Activated CD8-positive, alpha-beta T cell treated with anti-CD3 and anti-CD28 coated beads for 36 hours (primary cell): Measurements from ENCODE around the gene CRYAB. TPM values are rescaled to one million over a fixed set of nuclear protein-coding genes. Genes with fewer than 3 reads are reported as not detected.

Source experiments
- ATAC-seq: fragments of 200-7000 bp; cut with Tn5 transposase; one replicate; pipeline ENCODE4 v1.10.0; 2021; ENCODE audit warnings: mild to moderate bottlenecking, moderate library complexity
- CTCF ChIA-PET: fragments of 350-600 bp; sonication (Branson Sonifier 250); formaldehyde crosslinking; loops from one replicate; lab custom pipeline; 2021; ENCODE audit warnings: antibody characterized with exemption; lab: Charles Lee
- POLR2A ChIA-PET: fragments of 350-600 bp; sonication (Branson Sonifier 250); formaldehyde crosslinking; loops from one replicate; lab custom pipeline; 2021; ENCODE audit warnings: antibody characterized with exemption; lab: Charles Lee
- DNase-seq: peaks from one replicate; pipeline ENCODE4 v3.0.0-alpha.2; 2020
- H3K27ac Mint-ChIP-seq: one replicate; pipeline ENCODE4 v1.8.0; 2021; ENCODE audit warnings: mild to moderate bottlenecking, mixed read lengths
- H3K27me3 Mint-ChIP-seq: one replicate; pipeline ENCODE4 v1.8.0; 2021; ENCODE audit warnings: mixed read lengths
- H3K36me3 Mint-ChIP-seq: one replicate; pipeline ENCODE4 v1.8.0; 2021; ENCODE audit warnings: low read depth, mixed read lengths
- H3K4me1 Mint-ChIP-seq: one replicate; pipeline ENCODE4 v1.8.0; 2021; ENCODE audit warnings: low read depth, mixed read lengths
- H3K4me3 Mint-ChIP-seq: one replicate; pipeline ENCODE4 v1.8.0; 2021; ENCODE audit warnings: mild to moderate bottlenecking, moderate library complexity, mixed read lengths
- H3K9me3 Mint-ChIP-seq: one replicate; pipeline ENCODE4 v1.8.0; 2021; ENCODE audit warnings: mixed read lengths
- CTCF ChIP-seq: fragments of 200-600 bp; IDR thresholded peaks from one replicate; pipeline ENCODE4 v1.8.0; 2022; ENCODE audit warnings: antibody characterized with exemption, mild to moderate bottlenecking
- intact Hi-C: fragments of 100-400 bp; cut with micrococcal nuclease; formaldehyde crosslinking; loops from one replicate; pipeline ENCODE4 v1.10.0; 2022
- total RNA-seq, 2 experiments: library from RNA; stranded (reverse); gene quantifications; one replicate each; pipeline ENCODE4 v1.2.3, GENCODE V29; 2021

The CRYAB gene
- total RNA-seq, 2 experiments from 2014 or later, result not detected

GRCh38 chr11:111878385-111878848, 33.2 kb downstream of the CRYAB start:
- peaks cover 24% of the 10 kb centered on the region for H3K4me1 Mint-ChIP-seq
- no peaks in the 10 kb centered on the region for H3K27me3 Mint-ChIP-seq
- no peak for TF ChIP-seq CTCF
- CTCF ChIA-PET, result interaction anchor here (0.8 to 1.7 kb wide), 6 partner anchors 9 to 292 kb away, joined by 3 to 6 read pairs (median 3); no protein-coding TSS in a partner anchor
- ATAC-seq (no peak), DNase-seq (no peak)
- H3K9me3 Mint-ChIP-seq, result no peaks in the 10 kb centered on the region
- peak overlapping the region; percentile 88 for H3K4me3 Mint-ChIP-seq
- POLR2A ChIA-PET, result interaction anchor here (0.8 to 1.4 kb wide), 2 partner anchors 48 to 203 kb away, joined by 3 read pairs; no protein-coding TSS in a partner anchor
- intact Hi-C loops, result loop anchor here (2.0 to 10.0 kb wide), 3 partner anchors 48 to 206 kb away; partner anchors contain the start of genes SDHD and TIMM8B
- peak overlapping the region; percentile 99 for H3K27ac Mint-ChIP-seq
- H3K36me3 Mint-ChIP-seq, result peaks cover 20% of the 10 kb centered on the region

- TF ChIP-seq CTCF, result no peak
- intact Hi-C loops, result loop anchor here (10.0 kb wide), 1 partner anchor 213 kb away; the partner anchor contains the start of genes SDHD and TIMM8B
- H3K4me1 Mint-ChIP-seq, result peaks cover 25% of the 10 kb centered on the region
- H3K27me3 Mint-ChIP-seq, result no peaks in the 10 kb centered on the region
- POLR2A ChIA-PET, result interaction anchor here (2.8 kb wide), 1 partner anchor 55 kb away, joined by 11 read pairs; no protein-coding TSS in a partner anchor
- CTCF ChIA-PET, result interaction anchor here (1.0 to 2.6 kb wide), 13 partner anchors 9 to 110 kb away, joined by 3 to 22 read pairs (median 7); partner anchors contain the start of gene PPP2R1B
- peaks cover 32% of the 10 kb centered on the region for H3K36me3 Mint-ChIP-seq
- ATAC-seq (no peak), DNase-seq (no peak)
- peak overlapping the region; percentile 91 for H3K27ac Mint-ChIP-seq
- H3K9me3 Mint-ChIP-seq, result no peaks in the 10 kb centered on the region
- peak overlapping the region; percentile 94 for H3K4me3 Mint-ChIP-seq
Measured at GRCh38 chr11:111871693-111872161, 39.8 kb downstream of the CRYAB start.

- ATAC-seq (peak; percentile 91), DNase-seq (peak; percentile 92)
- H3K4me1 Mint-ChIP-seq, result peaks cover 27% of the 10 kb centered on the region
- H3K9me3 Mint-ChIP-seq, result no peaks in the 10 kb centered on the region
- POLR2A ChIA-PET, result interaction anchor here (1.1 to 2.8 kb wide), 5 partner anchors 9 to 55 kb away, joined by 3 to 11 read pairs (median 5); partner anchors contain the start of gene CFAP68
- peak within 1 kb of the TSS; percentile 91 for H3K27ac Mint-ChIP-seq
- peaks cover 38% of the 10 kb centered on the region for H3K36me3 Mint-ChIP-seq
- peak; percentile 21 for TF ChIP-seq CTCF
- CTCF ChIA-PET, result interaction anchor here (0.6 to 2.6 kb wide), 20 partner anchors 9 to 340 kb away, joined by 3 to 22 read pairs (median 4); partner anchors contain the start of gene PPP2R1B
- H3K4me3 Mint-ChIP-seq, result peak within 1 kb of the TSS; percentile 94
- intact Hi-C loops, result loop anchor here (10.0 kb wide), 1 partner anchor 214 kb away; the partner anchor contains the start of genes SDHD and TIMM8B
- H3K27me3 Mint-ChIP-seq, result no peaks in the 10 kb centered on the region
Measured at GRCh38 chr11:111870886-111871692, 40.5 kb downstream of the CRYAB start, which contains the start of gene ALG9. Gene ALG9, minus strand, starts transcription at chr11:111871581. Its CDS starts 99 bp downstream, at chr11:111871482.

GRCh38 chr11:111870522-111870885, 41.1 kb downstream of the CRYAB start:
- DNase-seq (no peak), ATAC-seq (peak; percentile 14)
- intact Hi-C loops, result loop anchor here (10.0 kb wide), 1 partner anchor 214 kb away; the partner anchor contains the start of genes SDHD and TIMM8B
- ChIA-PET CTCF (interaction anchor here (0.8 to 2.6 kb wide), 13 partner anchors 9 to 339 kb away, joined by 3 to 22 read pairs (median 4); no protein-coding TSS in a partner anchor), POLR2A (interaction anchor here (1.1 to 2.8 kb wide), 5 partner anchors 9 to 56 kb away, joined by 3 to 11 read pairs (median 5); partner anchors contain the start of gene CFAP68)
- H3K4me3 Mint-ChIP-seq, result peak overlapping the region; percentile 94
- H3K4me1 Mint-ChIP-seq, result peaks cover 27% of the 10 kb centered on the region
- H3K27me3 Mint-ChIP-seq, result no peaks in the 10 kb centered on the region
- H3K36me3 Mint-ChIP-seq, result peaks cover 38% of the 10 kb centered on the region
- H3K9me3 Mint-ChIP-seq, result no peaks in the 10 kb centered on the region
- H3K27ac Mint-ChIP-seq, result peak overlapping the region; percentile 89
- TF ChIP-seq CTCF, result no peak
